HG03045 (cell line): ENCODE results near the gene UBE3A.
"Not testable (repeated sequence)": the region's sequence is repeated elsewhere in the genome, so short reads cannot be mapped to it uniquely, and the experiment has no call there.

Experiments
- ATAC-seq: cut with Tn5 transposase; IDR thresholded peaks from one replicate; pipeline ENCODE4 v1.9.1; 2021; ENCODE audit warnings: mild to moderate bottlenecking, moderate library complexity; ENCODE audit not compliant: unreplicated experiment

Gene UBE3A

DNA sequence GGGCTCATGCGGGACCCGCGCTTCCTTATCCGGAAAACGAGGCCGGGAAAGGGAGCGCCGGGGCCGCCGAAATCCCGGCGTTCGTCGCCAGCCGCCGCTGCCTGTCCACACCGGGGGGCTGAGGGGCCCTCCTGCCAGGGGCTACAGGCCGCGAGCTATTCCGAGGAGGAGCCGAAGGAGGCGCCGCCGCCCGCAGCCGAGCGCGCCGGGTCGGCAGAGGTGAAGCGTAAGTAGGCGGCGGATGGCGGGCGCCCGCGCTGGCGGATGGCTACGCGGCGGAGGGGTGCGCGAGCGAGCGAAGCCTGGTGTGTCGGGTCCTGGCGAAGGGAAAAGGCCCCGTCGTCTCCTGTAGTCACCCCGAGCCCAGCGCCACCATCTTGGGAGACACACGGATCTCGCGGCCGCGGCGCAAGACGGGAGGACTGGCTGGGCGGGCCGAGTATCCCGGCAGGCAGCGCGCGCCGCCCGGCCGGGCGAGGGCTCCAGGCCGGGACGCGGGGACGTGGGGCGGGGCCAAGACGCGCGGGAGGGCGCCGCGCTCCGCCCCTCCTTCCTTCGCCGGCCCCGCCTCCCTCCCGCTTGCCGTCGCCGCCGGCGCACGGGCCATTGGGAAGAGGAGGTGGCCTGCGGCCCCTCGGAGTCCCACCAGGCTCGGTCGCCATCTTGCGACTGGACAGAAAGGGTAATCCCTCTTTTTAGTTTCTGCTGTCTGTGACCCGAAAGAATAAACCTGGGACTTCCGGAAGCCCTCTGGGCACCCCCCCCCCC is at the start of gene UBE3A:
TSS of gene UBE3A (minus strand) at position 424 of the 768 bp plus-strand sequence. CDS start 29,917 bp downstream, outside the sequence.
- ATAC-seq, result peak; percentile 91

GRCh38 chr15:25487226-25487884 is 48.5 kb upstream of the UBE3A start:
- no peak for ATAC-seq

DNA sequence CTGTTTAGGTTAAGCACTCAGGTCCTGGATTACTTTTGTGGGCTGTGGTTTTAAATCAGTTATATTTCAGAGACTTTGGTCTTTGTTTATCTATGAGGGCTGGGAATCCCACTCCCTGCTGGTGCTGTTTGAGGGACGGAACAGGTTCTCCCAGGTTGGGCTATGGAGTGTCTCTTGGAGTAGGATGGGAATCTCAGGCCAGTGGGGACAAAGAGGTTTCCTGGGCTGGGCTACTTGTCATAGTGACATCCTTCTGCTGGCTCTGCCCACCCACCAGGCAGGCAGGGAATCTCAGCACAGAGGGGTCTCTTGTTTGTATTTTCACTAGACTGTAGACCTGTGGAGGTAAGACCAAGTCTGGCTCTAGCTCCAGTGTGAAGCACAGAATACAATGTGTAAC is 47.2 kb upstream of the UBE3A start:
- ATAC-seq, result no peak

DNA sequence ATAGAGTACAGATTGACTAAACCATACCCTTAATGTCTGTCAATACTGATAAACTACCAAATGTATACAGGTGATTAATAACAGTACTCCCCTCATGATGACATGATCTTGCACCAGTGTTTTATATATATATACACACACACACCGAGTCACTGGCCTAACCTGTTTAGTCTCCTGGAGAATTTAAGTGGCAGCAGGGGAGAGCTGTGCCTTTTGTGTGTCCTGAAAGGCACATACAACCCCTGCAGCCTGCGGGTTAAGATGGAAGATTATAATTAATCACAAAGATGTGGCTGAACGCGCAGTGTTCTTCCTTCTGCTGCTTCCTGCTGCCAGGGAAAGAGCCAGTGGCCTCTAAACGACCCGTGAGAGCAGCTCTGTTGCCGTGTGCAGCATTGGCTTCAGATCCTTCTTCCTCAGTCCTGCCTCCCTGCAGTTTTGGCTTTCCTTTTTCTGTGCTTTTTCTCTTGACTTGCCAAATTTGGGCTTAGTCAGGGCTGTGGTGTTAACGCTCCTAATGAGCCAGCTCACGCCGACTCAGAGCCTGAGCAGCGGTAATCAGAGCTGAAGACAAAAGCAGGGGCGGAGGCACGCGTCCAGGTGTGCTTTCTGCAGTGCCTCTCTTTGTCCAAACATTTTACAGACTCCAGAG is 42.5 kb upstream of the UBE3A start:
- ATAC-seq, result no peak

DNA sequence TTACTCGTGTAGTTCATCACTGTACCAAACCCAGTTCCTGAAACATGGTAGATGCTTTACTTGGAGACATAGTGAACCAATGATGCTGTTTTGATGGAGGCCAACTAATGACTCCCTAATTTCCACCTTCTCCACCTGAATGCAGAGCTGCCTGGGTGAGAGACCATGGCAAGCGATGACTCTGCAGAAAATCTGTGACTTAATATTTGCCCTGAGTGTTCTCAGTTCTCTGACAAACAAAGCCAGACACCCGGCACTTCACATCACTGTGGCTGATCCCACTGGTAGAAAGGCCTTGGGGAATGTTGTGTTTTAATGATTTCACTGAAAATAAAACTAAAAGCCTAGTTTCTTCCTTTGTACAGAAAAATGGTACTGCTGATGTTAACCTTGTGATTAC is 39.5 kb upstream of the UBE3A start:
- ATAC-seq, result no peak

GRCh38 chr15:25477816-25478215 is 39.0 kb upstream of the UBE3A start:
- ATAC-seq, result no peak

- ATAC-seq, result no peak
Observed at GRCh38 chr15:25474251-25474650, 35.4 kb upstream of the UBE3A start.

GRCh38 chr15:25470230-25470629 is 31.4 kb upstream of the UBE3A start:
- ATAC-seq, result no peak

GRCh38 chr15:25469377-25469776 is 30.6 kb upstream of the UBE3A start:
- no peak for ATAC-seq

DNA sequence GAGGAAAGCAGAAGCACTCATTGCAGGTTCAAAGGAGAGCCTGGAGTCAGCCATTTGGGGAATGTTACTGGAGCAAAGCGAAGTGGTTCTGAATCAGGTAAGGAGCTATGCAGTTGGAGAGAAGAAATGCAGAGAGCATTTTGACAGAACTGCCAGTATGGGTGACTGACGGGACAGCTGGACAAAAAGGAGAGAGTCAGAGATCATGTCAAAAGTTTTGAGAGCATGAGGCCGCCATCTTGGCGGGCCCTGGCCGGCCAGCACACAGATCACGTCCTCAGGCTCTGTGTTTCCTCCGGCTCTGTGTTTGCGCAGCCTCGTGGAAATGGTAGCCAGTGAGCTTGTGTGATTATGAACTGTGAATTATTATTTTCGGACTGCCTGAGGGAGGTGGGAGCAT is 29.8 kb upstream of the UBE3A start:
- no peak for ATAC-seq

DNA sequence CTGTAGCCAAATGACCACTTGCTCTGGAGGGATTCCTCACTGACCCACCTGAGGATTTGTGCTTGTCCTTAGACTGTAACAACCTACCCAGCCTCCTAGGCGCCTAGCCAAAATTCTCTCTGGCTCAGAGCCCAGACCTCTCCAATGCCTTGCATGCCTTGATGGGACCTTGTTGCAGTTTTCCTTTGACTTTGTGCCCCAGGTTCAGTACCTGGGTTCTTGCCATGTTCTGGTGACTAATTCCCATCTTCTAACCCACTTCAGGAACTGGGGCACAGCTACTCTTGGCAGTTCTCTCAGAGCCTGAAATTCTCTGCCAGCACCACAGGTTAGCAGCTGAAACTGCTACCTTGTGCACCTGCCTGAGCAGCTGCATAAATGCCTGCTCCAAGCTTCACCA is 27.0 kb upstream of the UBE3A start:
- no peak for ATAC-seq

DNA sequence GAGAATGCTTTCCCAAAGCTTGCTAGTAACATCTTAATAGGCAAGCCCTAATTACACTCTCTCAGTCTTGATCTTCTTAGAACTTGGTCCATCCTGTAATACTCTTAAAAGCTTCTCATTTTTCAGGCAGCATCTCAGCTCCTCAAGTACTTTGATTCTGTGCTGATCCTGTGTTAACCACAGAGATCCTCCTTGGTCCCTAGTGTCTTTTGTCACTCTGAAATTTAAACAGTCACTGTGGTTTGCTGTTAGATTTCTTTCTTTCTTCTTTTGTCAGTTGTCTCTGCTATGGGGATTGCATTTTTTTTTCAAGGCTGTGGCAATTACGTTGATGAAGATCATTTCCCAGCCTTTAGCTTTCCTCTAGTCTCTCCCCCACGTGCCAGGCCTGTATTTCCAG is 26.0 kb upstream of the UBE3A start:
- no peak for ATAC-seq

- no peak for ATAC-seq
Observed at GRCh38 chr15:25464383-25464782, 25.6 kb upstream of the UBE3A start.

DNA sequence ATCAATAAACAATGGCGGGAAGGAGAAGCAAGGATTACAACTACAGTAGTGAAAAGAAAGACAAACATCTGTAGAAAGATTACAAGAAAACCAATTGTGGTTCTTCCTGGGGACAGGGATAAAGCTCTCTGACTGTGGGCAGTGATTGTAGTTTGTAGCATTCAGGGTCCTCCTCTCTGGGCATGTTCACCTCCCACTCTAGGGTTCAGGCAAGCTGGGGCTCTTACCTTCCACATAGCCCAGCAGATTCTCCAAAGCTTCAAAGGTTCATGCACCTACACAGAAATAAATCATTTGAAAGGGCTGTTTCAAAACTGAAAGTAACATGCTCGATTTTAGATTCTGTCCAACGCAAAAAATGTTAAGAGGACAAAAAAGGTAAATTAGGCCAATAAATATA is 17.4 kb upstream of the UBE3A start:
- no peak for ATAC-seq

DNA sequence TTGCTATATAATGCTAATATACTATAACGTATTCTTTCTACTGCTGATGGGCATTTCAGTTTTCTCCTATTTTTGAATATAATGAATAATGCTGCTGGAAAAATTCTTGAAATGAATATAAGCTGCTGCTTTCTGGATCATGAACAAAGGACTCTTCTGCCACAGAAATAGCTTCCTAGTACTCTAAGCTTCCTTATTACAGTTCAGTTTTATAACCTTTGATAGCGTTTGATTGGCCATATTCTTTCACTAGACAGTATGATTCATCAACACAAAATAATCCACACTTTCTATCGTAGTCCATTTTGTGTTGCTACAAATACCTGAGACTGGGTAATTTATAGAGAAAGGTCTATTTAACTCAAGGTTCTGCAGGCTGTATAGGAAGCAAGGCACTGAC is 16.4 kb upstream of the UBE3A start:
- no peak for ATAC-seq

GRCh38 chr15:25454771-25455170 is 15.9 kb upstream of the UBE3A start:
- no peak for ATAC-seq

- ATAC-seq, result not testable (repeated sequence)
Observed at GRCh38 chr15:25453246-25453645, 14.4 kb upstream of the UBE3A start.

GRCh38 chr15:25451501-25451900 is 12.7 kb upstream of the UBE3A start:
- ATAC-seq, result no peak

GRCh38 chr15:25450163-25450562 is 11.3 kb upstream of the UBE3A start:
- ATAC-seq, result no peak

DNA sequence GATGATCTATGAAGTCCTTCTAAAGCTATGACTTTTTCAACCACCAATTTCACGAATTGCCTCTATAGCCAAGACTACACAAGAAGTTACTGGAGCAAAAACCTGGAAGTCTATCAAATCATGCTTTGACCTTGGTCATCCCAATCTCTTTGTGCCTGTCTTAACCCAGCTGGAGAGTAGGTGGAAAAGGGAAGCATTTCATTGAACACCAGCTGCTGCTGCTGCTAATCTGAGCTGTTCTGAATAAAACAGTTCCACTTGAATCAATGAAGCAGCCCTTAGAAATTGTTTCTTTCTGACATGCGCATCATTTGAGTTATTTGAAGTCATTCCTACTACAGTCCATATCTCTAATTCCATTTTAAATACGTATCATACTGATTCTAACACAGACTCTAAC is 7.3 kb upstream of the UBE3A start:
- no peak for ATAC-seq

DNA sequence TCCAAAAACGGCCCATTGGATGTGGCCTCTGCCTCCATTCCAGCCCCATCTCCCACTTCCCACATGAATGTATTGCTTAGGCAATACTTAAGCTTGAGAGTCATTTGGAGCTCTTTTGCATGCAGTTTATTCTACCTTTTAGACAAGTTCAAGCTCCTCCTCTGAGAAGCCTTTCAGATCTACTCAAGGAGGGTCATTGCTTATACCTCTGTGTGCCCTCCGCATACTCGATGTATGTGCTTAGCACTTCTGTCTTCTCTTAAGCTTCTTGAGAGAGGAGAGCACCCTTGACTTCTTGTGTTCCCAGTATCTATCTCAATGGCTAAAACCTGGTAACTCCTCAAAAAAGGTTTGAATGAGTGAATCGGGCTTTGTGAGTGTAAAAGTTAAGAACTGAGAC is 6.6 kb upstream of the UBE3A start:
- ATAC-seq, result no peak

DNA sequence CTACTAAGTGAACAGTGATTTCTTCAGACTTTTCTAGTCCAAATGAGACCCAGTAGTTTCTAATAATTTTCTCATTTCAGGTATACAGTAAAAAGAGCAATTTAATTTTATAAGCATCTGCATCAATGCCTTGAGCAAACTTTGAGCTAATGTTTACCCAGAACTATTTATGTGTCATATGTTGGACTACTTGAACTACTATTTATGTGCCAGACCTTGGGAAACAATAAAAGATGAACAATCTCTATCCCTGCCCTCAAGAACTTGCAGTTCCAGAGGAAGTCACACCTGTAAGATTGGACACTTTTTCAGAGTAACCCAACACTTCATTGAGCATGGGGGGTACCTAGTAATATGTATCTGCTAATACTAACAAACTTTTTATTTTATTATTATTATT is 2.3 kb upstream of the UBE3A start:
- ATAC-seq, result no peak
